Tibial artery (tissue), 4 donors: ENCODE data around the gene GADD45GIP1.
A peak's percentile ranks its signal among the peaks of the same experiment; 100 is the strongest.

Experiments used
- DNase-seq, 2 donors: peaks; one replicate each; pipeline ENCODE4 v3.0.0-alpha.2; 2019
- H3K27ac ChIP-seq, 2 donors: fragments of 200-600 bp; sonication (generic) in 1 of 2; 1 replicate in 1 of 2; 2 replicates in 1 of 2; pipeline ENCODE4 v1.5.1; 2018 to 2019; ENCODE audit warnings: mild to moderate bottlenecking in 1 of 2
- H3K27me3 ChIP-seq, 2 donors: fragments of 200-600 bp; sonication (generic) in 1 of 2; one replicate each; pipeline versions ENCODE4 v1.5.1 to v1.6.0; 2016 to 2019
- H3K36me3 ChIP-seq, 3 donors: fragments of 200-600 bp; sonication (generic) in 2 of 3; one replicate each; pipeline ENCODE4 v1.5.1; 2016 to 2019; ENCODE audit warnings: mild to moderate bottlenecking in 2 of 3
- H3K4me1 ChIP-seq, 4 donors: fragments of 200-600 bp; sonication (generic) in 2 of 4; 1 replicate in 3 of 4; 2 replicates in 1 of 4; pipeline ENCODE4 v1.5.1; 2016 to 2019
- H3K4me3 ChIP-seq, 2 donors: fragments of 200-600 bp; sonication (generic) in 1 of 2; 1 replicate in 1 of 2; 2 replicates in 1 of 2; pipeline ENCODE4 v1.5.1; 2018 to 2019; ENCODE audit warnings: mild to moderate bottlenecking in 2 of 2
- H3K9me3 ChIP-seq, 3 donors: fragments of 200-600 bp; sonication (generic) in 1 of 3; one replicate each; pipeline ENCODE4 v1.5.1; 2016 to 2019
- CTCF ChIP-seq, 2 experiments: fragments of 200-600 bp in 1 of 2; fragments of 450-650 bp in 1 of 2; IDR thresholded peaks; one replicate each; pipeline ENCODE4 v1.5.1; 2017 to 2019; ENCODE audit warnings: antibody characterized with exemption in 2 of 2, mild to moderate bottlenecking in 1 of 2, moderate library complexity in 1 of 2
- intact Hi-C: fragments of 100-400 bp; cut with DNase I; formaldehyde crosslinking; loops from one replicate; pipeline ENCODE4 v1.15.0; 2023; ENCODE audit warnings: low total_unique reads

The GADD45GIP1 gene

GRCh38 chr19:12935071-12935470, 22.0 kb downstream of the GADD45GIP1 start:
- intact Hi-C loops: no loop called here
- H3K4me3 ChIP-seq: no peak overlapping the region

DNA sequence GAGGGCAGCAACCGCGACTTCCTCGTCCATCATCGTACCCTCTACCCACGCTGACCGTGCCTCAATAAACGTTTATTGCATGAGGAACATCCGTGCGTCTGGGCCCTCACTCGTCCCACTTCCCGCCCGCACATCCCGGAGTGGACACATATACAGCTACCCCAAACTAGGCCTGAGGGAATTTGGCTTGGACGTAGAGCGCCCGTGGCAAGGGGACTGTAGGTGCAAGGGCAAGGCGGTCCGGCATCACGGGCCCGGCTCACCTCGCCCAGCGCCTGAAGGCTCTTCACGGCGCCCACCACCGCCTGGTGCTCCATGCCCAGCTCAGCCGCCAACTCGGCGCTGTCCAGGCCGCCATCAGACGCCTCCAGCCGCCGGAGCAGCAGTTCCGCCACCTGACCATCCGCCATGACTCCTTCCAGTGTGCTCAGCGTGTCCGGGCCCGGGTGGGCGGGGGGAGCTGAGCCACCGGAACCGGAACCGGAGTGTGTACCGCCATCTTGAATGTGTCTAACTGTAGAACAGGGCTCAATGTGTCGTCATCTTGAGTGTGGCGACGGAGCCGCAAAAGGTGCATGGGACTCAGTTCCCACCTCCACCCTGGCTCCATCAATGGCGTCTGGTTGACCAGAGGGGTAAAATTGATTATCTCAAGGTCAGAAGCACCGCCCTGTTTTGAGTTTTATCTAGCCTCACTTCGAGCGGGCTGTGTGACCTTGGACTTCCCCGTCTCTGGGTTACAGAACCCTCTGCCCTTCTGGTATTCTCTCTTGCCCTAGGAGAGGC, 23.5 kb downstream of the GADD45GIP1 start, which contains the start of gene FARSA:
Gene FARSA (minus strand): TSS at position 425 of the 786 bp plus-strand sequence. CDS start 15 bp downstream, at position 410.
- H3K4me3 ChIP-seq: peak within 1 kb of the TSS; percentile 91 to 99
- DNase-seq: peak; percentile 93 to 96
- H3K27me3 ChIP-seq: no peaks in the 10 kb centered on the region
- H3K9me3 ChIP-seq: no peaks in the 10 kb centered on the region
- no peak for TF ChIP-seq CTCF (IDR thresholded peaks at IDR 0.05)
- peak within 1 kb of the TSS; percentile 85 to 86 for H3K27ac ChIP-seq
- peaks cover 16 to 26% (median 21%) of the 10 kb centered on the region in 3 donors for H3K36me3 ChIP-seq
- intact Hi-C loops: no loop called here
- H3K4me1 ChIP-seq: peaks cover 0 to 28% (median 25%) of the 10 kb centered on the region in 4 donors

More at GRCh38 chr19:12935071-12935470, 22.0 kb downstream of the GADD45GIP1 start:
- Histone ChIP-seq H3K36me3 (peaks cover 5 to 14% (median 9%) of the 10 kb centered on the region in 3 donors), H3K27me3 (no peaks in the 10 kb centered on the region), H3K4me1 (peaks cover 0 to 36% (median 33%) of the 10 kb centered on the region in 4 donors), H3K9me3 (no peaks in the 10 kb centered on the region), H3K27ac (no peak overlapping the region)
- DNase-seq: no peak
- TF ChIP-seq CTCF (IDR thresholded peaks at IDR 0.05): no peak

DNA sequence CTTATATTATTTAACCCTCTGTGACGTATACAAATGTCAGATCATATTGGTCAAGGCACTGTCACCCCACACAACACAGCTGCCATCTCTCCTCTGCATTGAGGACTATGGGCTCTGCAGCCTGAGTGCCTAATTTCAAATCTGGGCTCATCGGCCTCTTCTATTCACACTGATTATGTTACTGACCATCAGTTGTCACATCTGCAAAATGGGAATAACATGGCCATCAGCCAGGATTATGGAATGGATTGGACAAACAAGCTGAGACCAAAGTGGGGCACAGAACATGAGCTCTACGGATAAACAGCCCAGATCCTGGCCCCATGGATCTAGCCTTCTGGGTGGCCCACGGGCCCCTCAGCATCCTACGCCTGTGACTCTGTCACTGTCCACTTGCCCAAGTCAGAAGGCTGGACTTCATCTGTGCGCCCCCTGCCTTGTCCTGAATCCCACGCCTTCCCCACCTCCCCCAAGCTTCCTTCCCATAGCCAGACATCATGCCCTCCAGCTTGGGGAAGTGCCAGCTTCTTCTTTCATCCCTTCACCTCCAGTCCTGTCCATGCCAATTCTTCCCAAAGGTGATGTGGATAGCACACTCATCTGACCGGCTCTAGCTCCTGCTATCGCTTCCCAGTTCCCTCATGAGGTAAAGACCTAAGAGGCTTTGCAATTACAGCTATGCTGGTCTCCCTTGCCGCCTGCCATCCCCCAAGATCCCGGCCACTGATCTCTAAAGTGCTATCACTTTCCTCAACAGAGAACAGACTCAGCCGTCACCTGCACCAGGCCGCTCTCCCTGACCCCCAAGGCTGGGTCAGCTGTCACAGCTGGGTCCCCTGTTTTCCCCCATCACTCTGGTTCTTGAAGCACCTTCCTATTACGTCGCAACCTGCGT, 24.4 kb downstream of the GADD45GIP1 start:
- H3K9me3 ChIP-seq: no peaks in the 10 kb centered on the region
- H3K27ac ChIP-seq: peak overlapping the region; percentile 85 to 86
- H3K4me1 ChIP-seq: peaks cover 0 to 23% (median 22%) of the 10 kb centered on the region in 4 donors
- H3K27me3 ChIP-seq: no peaks in the 10 kb centered on the region
- peak overlapping the region; percentile 91 to 99 for H3K4me3 ChIP-seq
- intact Hi-C loops: no loop called here
- no peak for DNase-seq
- TF ChIP-seq CTCF (IDR thresholded peaks at IDR 0.05): no peak
- peaks cover 23 to 34% (median 29%) of the 10 kb centered on the region in 3 donors for H3K36me3 ChIP-seq

DNA sequence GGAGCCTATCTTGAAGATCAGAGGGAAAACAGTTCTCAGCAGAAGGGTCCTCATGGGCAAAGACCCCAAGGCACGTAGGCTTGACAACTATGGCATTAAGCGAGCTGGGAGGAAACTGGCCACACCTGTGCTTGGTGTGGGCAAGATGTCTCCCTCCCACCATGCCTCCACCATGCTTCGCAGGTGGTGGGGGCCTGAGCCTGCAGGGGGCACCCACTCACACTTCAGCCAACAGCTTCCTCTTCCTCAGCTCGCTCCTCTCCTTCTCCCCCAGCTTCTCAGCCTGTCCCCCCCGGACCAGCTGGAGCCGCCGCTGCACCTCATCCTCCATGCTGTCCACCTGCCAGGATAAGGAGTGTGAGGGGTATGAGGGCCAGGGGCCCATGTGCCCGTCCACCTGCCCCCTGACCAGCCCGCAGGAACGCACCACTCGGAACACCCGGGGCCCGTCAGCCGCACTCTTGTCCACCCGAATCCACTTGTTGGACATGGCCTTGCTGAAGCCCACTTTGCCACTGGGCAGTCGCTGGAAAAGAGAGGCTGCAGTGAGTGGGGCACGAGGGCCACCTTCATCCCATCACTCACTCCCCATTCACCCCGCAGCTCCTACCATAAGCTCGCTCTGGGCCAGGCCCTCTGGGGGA, 26.9 kb downstream of the GADD45GIP1 start:
- intact Hi-C loops: no loop called here
- peaks cover 47 to 59% (median 53%) of the 10 kb centered on the region in 3 donors for H3K36me3 ChIP-seq

More for the DNA sequence above, 26.9 kb downstream of the GADD45GIP1 start:
- H3K4me1 ChIP-seq: peaks cover 0 to 19% (median 17%) of the 10 kb centered on the region in 4 donors
- H3K4me3 ChIP-seq: no peak overlapping the region
- H3K9me3 ChIP-seq: no peaks in the 10 kb centered on the region
- no peak for TF ChIP-seq CTCF (IDR thresholded peaks at IDR 0.05)
- DNase-seq: no peak
- no peak overlapping the region for H3K27ac ChIP-seq
- no peaks in the 10 kb centered on the region for H3K27me3 ChIP-seq
